ENCODE results near the gene TAMALIN.

TAMALIN gene

GRCh38 chr12:52014567-52015530 is 8.1 kb downstream of the TAMALIN start:
- FAIRE-seq: no peak

- FAIRE-seq: no peak
Measured at GRCh38 chr12:52015532-52016041, 8.8 kb downstream of the TAMALIN start.

GRCh38 chr12:52018433-52019112 is 11.8 kb downstream of the TAMALIN start:
- FAIRE-seq: no peak

- FAIRE-seq: no peak
Measured at GRCh38 chr12:52019113-52019770, 12.5 kb downstream of the TAMALIN start.

GRCh38 chr12:52020539-52021336 is 14.0 kb downstream of the TAMALIN start:
- FAIRE-seq: no peak

- FAIRE-seq: no peak
Measured at GRCh38 chr12:52022841-52023181, 16.1 kb downstream of the TAMALIN start.

- no peak for FAIRE-seq
Measured at GRCh38 chr12:52023182-52023975, 16.6 kb downstream of the TAMALIN start.

GRCh38 chr12:52023976-52024688 is 17.4 kb downstream of the TAMALIN start:
- no peak for FAIRE-seq

- FAIRE-seq: no peak
Measured at GRCh38 chr12:52024845-52025230, 18.1 kb downstream of the TAMALIN start.

- no peak for FAIRE-seq
Measured at GRCh38 chr12:52026263-52026662, 19.5 kb downstream of the TAMALIN start.

- no peak for FAIRE-seq
Measured at GRCh38 chr12:52027085-52027843, 20.5 kb downstream of the TAMALIN start.

- no peak for FAIRE-seq
Measured at GRCh38 chr12:52029685-52030084, 22.9 kb downstream of the TAMALIN start.

GRCh38 chr12:52032446-52032803 is 25.7 kb downstream of the TAMALIN start:
- FAIRE-seq: no peak

- no peak for FAIRE-seq
Measured at GRCh38 chr12:52032804-52033445, 26.2 kb downstream of the TAMALIN start.

GRCh38 chr12:52033446-52034140 is 26.8 kb downstream of the TAMALIN start:
- no peak for FAIRE-seq

GRCh38 chr12:52035190-52035589 is 28.4 kb downstream of the TAMALIN start:
- FAIRE-seq: no peak

GRCh38 chr12:52035926-52036325 is 29.2 kb downstream of the TAMALIN start:
- FAIRE-seq: no peak

GRCh38 chr12:52036587-52037171 is 29.9 kb downstream of the TAMALIN start:
- FAIRE-seq: no peak

All from colon (tissue), 2 donors.